Esophagus squamous epithelium (tissue), 5 donors: Measurements from ENCODE around the gene KRTAP4-2. TPM values are rescaled to one million over a fixed set of nuclear protein-coding genes. Genes with fewer than 3 reads are reported as not detected.

ENCODE experiments used
- DNase-seq: peaks from one replicate; lab custom pipeline; 2025; lab: John Stamatoyannopoulos, UW
- H3K27ac ChIP-seq, 4 donors: fragments of 200-600 bp; sonication (generic); one replicate each; pipeline ENCODE4 v1.5.1; 2016 to 2019; ENCODE audit warnings: mild to moderate bottlenecking in 1 of 4
- H3K27me3 ChIP-seq, 4 donors: fragments of 200-600 bp; sonication (generic); 1 replicate in 3 of 4; 2 replicates in 1 of 4; pipeline versions ENCODE4 v1.5.1 to v1.6.0; 2017 to 2021; ENCODE audit warnings: antibody characterized with exemption in 1 of 4
- H3K36me3 ChIP-seq, 3 donors: fragments of 200-600 bp; sonication (generic); one replicate each; pipeline ENCODE4 v1.5.1; 2016 to 2019
- H3K4me1 ChIP-seq, 3 donors: fragments of 200-600 bp; sonication (generic); one replicate each; pipeline ENCODE4 v1.5.1; 2017 to 2019
- H3K4me3 ChIP-seq, 4 donors: fragments of 200-600 bp; sonication (generic); 1 replicate in 3 of 4; 2 replicates in 1 of 4; pipeline ENCODE4 v1.5.1; 2016 to 2019; ENCODE audit warnings: mild to moderate bottlenecking in 2 of 4, moderate library complexity in 1 of 4
- H3K9me3 ChIP-seq, 3 donors: fragments of 200-600 bp; sonication (generic); one replicate each; pipeline ENCODE4 v1.5.1; 2016 to 2019
- CTCF ChIP-seq, 6 experiments: fragments of 450-650 bp in 4 of 6; fragments of 200-600 bp in 2 of 6; sonication (generic) in 2 of 6; IDR thresholded peaks; one replicate each; pipeline ENCODE4 v1.5.1; 2016 to 2019; ENCODE audit warnings: antibody characterized with exemption in 6 of 6, mild to moderate bottlenecking in 4 of 6, moderate library complexity in 4 of 6
- POLR2A ChIP-seq, 4 donors: fragments of 450-650 bp; IDR thresholded peaks; one replicate each; pipeline ENCODE4 v1.6.1; 2017; ENCODE audit warnings: antibody characterized with exemption in 4 of 4, mild to moderate bottlenecking in 4 of 4, moderate library complexity in 3 of 4
- WGBS, 2 donors: methylation state at CpG; one replicate each; pipeline ENCODE4 v1.1.5; 2018; 5-methylcytosine and 5-hydroxymethylcytosine counted together
- intact Hi-C: fragments of 100-400 bp; cut with DNase I; formaldehyde crosslinking; loops from one replicate; pipeline ENCODE4 v1.15.0; 2022
- small RNA-seq, 4 donors: library from RNA; depleted of rRNA; stranded (forward); fragments of <200 nt; gene quantifications; one replicate each; pipeline ENCODE3, GENCODE V24; 2016
- total RNA-seq, 4 donors: library from RNA; depleted of rRNA; stranded (reverse); fragments of >200 nt; gene quantifications; one replicate each; pipeline ENCODE4 v1.1.0, GENCODE V29; 2016
- donor health status: DM: yes; HTN: yes; CAD: no.

KRTAP4-2 gene
- total RNA-seq, 4 donors from 2014 or later: not detected

- H3K9me3 ChIP-seq: no peaks in the 10 kb centered on the region
- no peak for DNase-seq
- intact Hi-C loops: no loop called here
- H3K4me3 ChIP-seq: no peak overlapping the region
- no peaks in the 10 kb centered on the region for H3K4me1 ChIP-seq
- 45 to 64% methylated on average over 2 of the region's 2 CpGs for WGBS, 2 donors
- no peaks in the 10 kb centered on the region for H3K36me3 ChIP-seq
- no peak overlapping the region for H3K27ac ChIP-seq
- TF ChIP-seq POLR2A (IDR thresholded peaks at IDR 0.05) (no peak), CTCF (IDR thresholded peaks at IDR 0.05) (no peak)
- H3K27me3 ChIP-seq: peaks cover 0 to 5% (median 0%) of the 10 kb centered on the region in 4 donors
These were observed 43.9 kb downstream of the KRTAP4-2 start for GRCh38 chr17:41133880-41134735.

GRCh38 chr17:41131979-41132378 lies 46.0 kb downstream of the KRTAP4-2 start:
- Histone ChIP-seq H3K9me3 (no peaks in the 10 kb centered on the region), H3K4me3 (no peak overlapping the region), H3K36me3 (no peaks in the 10 kb centered on the region), H3K27ac (no peak overlapping the region), H3K27me3 (peaks cover 0 to 5% (median 0%) of the 10 kb centered on the region in 4 donors), H3K4me1 (no peaks in the 10 kb centered on the region)
- intact Hi-C loops: no loop called here
- no peak for DNase-seq
- TF ChIP-seq POLR2A (IDR thresholded peaks at IDR 0.05) (no peak), CTCF (IDR thresholded peaks at IDR 0.05) (no peak)
- WGBS, 2 donors: 34 to 53% methylated on average over 3 of the region's 3 CpGs

Small RNA genes lying within 50 kb of the gene (small RNA-seq; reads per million reads assigned to genes)
- gene KRTAP4-17P: 0 reads per million in 4 donors

Other genes with a start within 250 kb of the KRTAP4-2 start
- gene KRT23, start 240.6 kb downstream of the KRTAP4-2 start, total RNA-seq: 10 to 100 TPM in 1 of 4 donors, 1 to 10 TPM in 2, under 1 TPM in 1; 0.38 to 19.6 (median 4.9) TPM
- not detected for gene KRT39, start 211.3 kb downstream of the KRTAP4-2 start, total RNA-seq
- gene KRT40, start 193.9 kb downstream of the KRTAP4-2 start, total RNA-seq: under 1 TPM in 1 of 4 donors, not detected in 3; 0.19 TPM
- not detected for gene KRTAP3-3, start 184.1 kb downstream of the KRTAP4-2 start, total RNA-seq
- gene KRTAP3-2, start 178.3 kb downstream of the KRTAP4-2 start, total RNA-seq: under 1 TPM in 1 of 4 donors, not detected in 3; 0.57 TPM
- not detected for gene KRTAP3-1, start 169.1 kb downstream of the KRTAP4-2 start, total RNA-seq
- not detected for gene KRTAP1-5, start 151.0 kb downstream of the KRTAP4-2 start, total RNA-seq
- not detected for gene KRTAP1-4, start 148.0 kb downstream of the KRTAP4-2 start, total RNA-seq
- gene KRTAP1-3, start 143.3 kb downstream of the KRTAP4-2 start, total RNA-seq: not detected
- not detected for gene KRTAP1-1, start 136.8 kb downstream of the KRTAP4-2 start, total RNA-seq
- gene KRTAP2-1, start 130.9 kb downstream of the KRTAP4-2 start, total RNA-seq: not detected
- gene KRTAP2-2, start 123.0 kb downstream of the KRTAP4-2 start, total RNA-seq: not detected
- gene KRTAP2-3, start 118.1 kb downstream of the KRTAP4-2 start, total RNA-seq: not detected
- not detected for gene KRTAP2-4, start 112.3 kb downstream of the KRTAP4-2 start, total RNA-seq
- not detected for gene KRTAP4-7, start 94.1 kb downstream of the KRTAP4-2 start, total RNA-seq
- not detected for gene KRTAP4-8, start 80.1 kb downstream of the KRTAP4-2 start, total RNA-seq
- not detected for gene KRTAP4-16, start 76.0 kb downstream of the KRTAP4-2 start, total RNA-seq
- not detected for gene KRTAP4-9, start 72.8 kb downstream of the KRTAP4-2 start, total RNA-seq
- gene KRTAP4-11, start 59.8 kb downstream of the KRTAP4-2 start, total RNA-seq: under 1 TPM in 1 of 4 donors, not detected in 3; 0.22 TPM
- not detected for gene KRTAP4-12, start 54.0 kb downstream of the KRTAP4-2 start, total RNA-seq
- gene KRTAP4-6, start 37.7 kb downstream of the KRTAP4-2 start, total RNA-seq: not detected
- gene KRTAP4-5, start 28.4 kb downstream of the KRTAP4-2 start, total RNA-seq: not detected
- gene KRTAP4-4, start 17.5 kb downstream of the KRTAP4-2 start, total RNA-seq: not detected
- gene KRTAP4-3, start 10.0 kb downstream of the KRTAP4-2 start, total RNA-seq: not detected
- gene KRTAP4-1, start 6.7 kb upstream of the KRTAP4-2 start, total RNA-seq: not detected
- gene KRTAP9-1, start 11.7 kb upstream of the KRTAP4-2 start, total RNA-seq: not detected
- not detected for gene KRTAP9-2, start 48.4 kb upstream of the KRTAP4-2 start, total RNA-seq
- gene KRTAP9-3, start 54.2 kb upstream of the KRTAP4-2 start, total RNA-seq: not detected
- gene KRTAP9-8, start 59.8 kb upstream of the KRTAP4-2 start, total RNA-seq: not detected
- not detected for gene KRTAP9-4, start 71.5 kb upstream of the KRTAP4-2 start, total RNA-seq
- not detected for gene KRTAP9-9, start 77.2 kb upstream of the KRTAP4-2 start, total RNA-seq
- gene KRTAP9-6, start 87.2 kb upstream of the KRTAP4-2 start, total RNA-seq: not detected
- not detected for gene KRTAP9-7, start 97.5 kb upstream of the KRTAP4-2 start, total RNA-seq
- not detected for gene KRTAP29-1, start 124.6 kb upstream of the KRTAP4-2 start, total RNA-seq
- gene KRTAP16-1, start 131.1 kb upstream of the KRTAP4-2 start, total RNA-seq: not detected
- not detected for gene KRTAP17-1, start 137.5 kb upstream of the KRTAP4-2 start, total RNA-seq
- gene KRT33A, start 172.6 kb upstream of the KRTAP4-2 start, total RNA-seq: 1 to 10 TPM in 2 of 4 donors, under 1 TPM in 1, not detected in 1; 0.21 to 2.7 (median 1.9) TPM
- gene KRT33B, start 191.6 kb upstream of the KRTAP4-2 start, total RNA-seq: under 1 TPM in 2 of 4 donors, not detected in 2; 0.32 to 0.57 TPM
- gene KRT34, start 204.1 kb upstream of the KRTAP4-2 start, total RNA-seq: 1 to 10 TPM in 1 of 4 donors, under 1 TPM in 3; 0.40 to 1.1 (median 0.64) TPM
- 1 to 10 TPM in 2 of 4 donors, under 1 TPM in 1, not detected in 1; 0.79 to 2.5 (median 1.5) TPM for gene KRT31, start 219.4 kb upstream of the KRTAP4-2 start, total RNA-seq
- not detected for gene KRT37, start 246.4 kb upstream of the KRTAP4-2 start, total RNA-seq